Neural progenitor cell (in vitro differentiated cells): ENCODE measurements around the gene THAP10. TPM values are rescaled to one million over a fixed set of nuclear protein-coding genes. Genes with fewer than 3 reads are reported as not detected.

Source experiments
- DNase-seq: peaks from one replicate; pipeline ENCODE4 v3.0.0-alpha.2; 2016; ENCODE audit warnings: low spot score
- H2AFZ ChIP-seq: fragments of 200-600 bp; sonication (generic); replicated peaks from 2 replicates; pipeline ENCODE4 v1.6.1; 2016; ENCODE audit warnings: antibody characterized with exemption
- H3F3A ChIP-seq: fragments of 200-600 bp; sonication (generic); 2 replicates; pipeline ENCODE4 v1.6.1; 2016; ENCODE audit warnings: antibody characterized with exemption, low read depth
- H3K27ac ChIP-seq: fragments of 200-600 bp; sonication (generic); 2 replicates; pipeline ENCODE4 v1.5.1; 2016; ENCODE audit warnings: mild to moderate bottlenecking
- H3K27me3 ChIP-seq: fragments of 200-600 bp; sonication (generic); 2 replicates; pipeline ENCODE4 v1.6.1; 2016; ENCODE audit warnings: mild to moderate bottlenecking, moderate library complexity
- H3K36me3 ChIP-seq: fragments of 200-600 bp; sonication (generic); 2 replicates; pipeline ENCODE4 v1.5.1; 2016
- H3K4me1 ChIP-seq: fragments of 200-600 bp; sonication (generic); 2 replicates; pipeline ENCODE4 v1.6.1; 2016; ENCODE audit warnings: mixed run types
- H3K4me2 ChIP-seq: fragments of 200-600 bp; sonication (generic); 2 replicates; pipeline ENCODE4 v1.6.1; 2016
- H3K4me3 ChIP-seq: fragments of 200-600 bp; sonication (generic); 2 replicates; pipeline ENCODE4 v1.5.1; 2016
- H3K79me2 ChIP-seq: fragments of 200-600 bp; sonication (generic); 2 replicates; pipeline ENCODE4 v1.6.1; 2016; ENCODE audit warnings: low read depth
- H3K9ac ChIP-seq: fragments of 200-600 bp; sonication (generic); 2 replicates; pipeline ENCODE4 v1.6.1; 2016
- H3K9me3 ChIP-seq: fragments of 200-600 bp; sonication (generic); 2 replicates; pipeline ENCODE4 v1.5.1; 2016; ENCODE audit warnings: low read depth
- H4K20me1 ChIP-seq: fragments of 200-600 bp; sonication (generic); 2 replicates; pipeline ENCODE4 v1.6.1; 2016; ENCODE audit warnings: low read depth
- H3K27ac Mint-ChIP-seq: 3 replicates; pipeline ENCODE4 v1.8.0; 2021; ENCODE audit warnings: mixed read lengths
- H3K27me3 Mint-ChIP-seq: 2 replicates; pipeline ENCODE4 v1.8.0; 2022; ENCODE audit warnings: low read depth, mild to moderate bottlenecking, inconsistent platforms, moderate library complexity, mixed read lengths; ENCODE audit not compliant: insufficient read depth
- H3K36me3 Mint-ChIP-seq: 3 replicates; pipeline ENCODE4 v1.8.0; 2021; ENCODE audit warnings: mixed read lengths
- H3K4me1 Mint-ChIP-seq: 3 replicates; pipeline ENCODE4 v1.8.0; 2021; ENCODE audit warnings: mixed read lengths
- H3K4me3 Mint-ChIP-seq: 3 replicates; pipeline ENCODE4 v1.8.0; 2021; ENCODE audit warnings: mild to moderate bottlenecking, moderate library complexity, mixed read lengths
- H3K9me3 Mint-ChIP-seq: 3 replicates; pipeline ENCODE4 v1.8.0; 2020; ENCODE audit warnings: mixed read lengths
- EZH2 ChIP-seq: fragments of 200-600 bp; sonication (generic); IDR thresholded peaks from 2 replicates; pipeline ENCODE4 v1.6.1; 2017; ENCODE audit warnings: antibody characterized with exemption, mild to moderate bottlenecking, moderate library complexity
- EZH2phosphoT487 ChIP-seq: fragments of 200-600 bp; sonication (generic); IDR thresholded peaks from 2 replicates; pipeline ENCODE4 v1.6.1; 2017; ENCODE audit warnings: antibody characterized with exemption
- total RNA-seq: library from RNA; depleted of rRNA; stranded (reverse); fragments of >200 nt; gene quantifications from 2 replicates; pipeline ENCODE4 v1.2.3, GENCODE V29; 2015; ENCODE audit warnings: low replicate concordance
- TF ChIP-seq, protein P1 (sequence below): fragments of 200-600 bp; sonication (generic); IDR thresholded peaks from 2 replicates; pipeline ENCODE4 v1.5.1; 2017; ENCODE audit warnings: antibody characterized with exemption, mild to moderate bottlenecking

THAP10 gene
- total RNA-seq, result 8.0 and 8.6 TPM in 2 replicates

DNA sequence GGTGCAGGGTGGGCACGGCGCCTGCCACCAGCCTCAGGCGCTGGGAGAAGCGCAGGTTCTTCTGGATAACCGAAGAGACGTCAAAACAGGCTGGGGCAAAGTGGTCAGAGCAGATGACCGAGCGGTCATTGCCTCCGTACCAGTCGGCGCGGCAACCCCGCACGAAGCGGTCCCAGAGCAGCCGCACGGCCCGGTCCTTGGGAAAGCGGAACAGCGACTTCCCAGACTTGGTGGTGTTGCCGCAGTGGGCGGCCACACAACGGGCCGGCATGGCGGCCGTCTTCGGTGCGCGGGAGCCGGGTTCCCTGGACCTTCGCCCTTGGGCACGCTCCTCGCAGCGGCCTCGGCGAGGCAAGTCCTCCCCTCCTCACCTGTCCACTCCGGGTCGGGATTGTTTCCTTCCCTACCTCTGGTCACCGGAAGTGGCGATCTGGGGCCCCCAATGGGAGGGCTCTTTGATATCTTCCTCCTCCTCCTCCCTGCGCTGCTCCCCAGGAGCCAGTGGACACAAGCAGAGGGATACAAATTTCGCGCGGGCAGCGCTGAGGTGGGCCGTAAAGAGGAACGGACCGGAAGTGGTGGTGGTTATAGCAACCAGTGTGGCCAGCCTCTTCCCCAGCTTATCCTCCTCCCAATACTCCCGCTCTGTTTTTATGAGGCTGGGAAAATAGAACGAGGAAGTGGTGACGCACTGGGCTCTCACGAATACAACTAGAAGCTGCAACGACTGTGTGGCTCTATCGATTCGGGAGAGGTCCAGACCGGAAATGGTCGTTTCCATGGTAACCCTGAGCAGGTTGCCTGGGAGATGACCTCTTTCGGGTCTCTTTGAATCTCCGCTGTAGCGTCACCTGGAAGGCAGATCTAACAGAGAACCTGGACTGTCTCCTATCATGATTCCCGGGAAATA, at the start of gene THAP10, which contains the start of gene LRRC49:
THAP10 (minus strand) TSS at position 432 of the 910 bp plus-strand sequence; CDS start at position 271, 161 bp downstream.
LRRC49 (plus strand) TSS at position 825 of the 910 bp plus-strand sequence; CDS start at position 894, 69 bp downstream.
- H3F3A ChIP-seq, result peaks cover 18% of the 10 kb centered on the region
- DNase-seq, result peak; percentile 94
- H4K20me1 ChIP-seq, result no peaks in the 10 kb centered on the region
- peaks cover 53% of the 10 kb centered on the region for H3K79me2 ChIP-seq
- H3K36me3 Mint-ChIP-seq, result peaks cover 11% of the 10 kb centered on the region
- peak within 1 kb of the TSS; percentile 80 for H3K4me2 ChIP-seq
- peak within 1 kb of the TSS; percentile 26 for H3K27ac ChIP-seq
- H3K4me1 Mint-ChIP-seq, result peaks cover 26% of the 10 kb centered on the region
- H3K36me3 ChIP-seq, result peaks cover 3% of the 10 kb centered on the region
- H3K4me3 Mint-ChIP-seq, result peak within 1 kb of the TSS; percentile 98
- no peaks in the 10 kb centered on the region for H3K9me3 Mint-ChIP-seq
- H3K27ac Mint-ChIP-seq, result peak within 1 kb of the TSS; percentile 98
- H3K4me3 ChIP-seq, result peak within 1 kb of the TSS; percentile 69
- no peaks in the 10 kb centered on the region for H3K9me3 ChIP-seq
- TF ChIP-seq EZH2phosphoT487, result no peak
- TF ChIP-seq, protein P1, sequence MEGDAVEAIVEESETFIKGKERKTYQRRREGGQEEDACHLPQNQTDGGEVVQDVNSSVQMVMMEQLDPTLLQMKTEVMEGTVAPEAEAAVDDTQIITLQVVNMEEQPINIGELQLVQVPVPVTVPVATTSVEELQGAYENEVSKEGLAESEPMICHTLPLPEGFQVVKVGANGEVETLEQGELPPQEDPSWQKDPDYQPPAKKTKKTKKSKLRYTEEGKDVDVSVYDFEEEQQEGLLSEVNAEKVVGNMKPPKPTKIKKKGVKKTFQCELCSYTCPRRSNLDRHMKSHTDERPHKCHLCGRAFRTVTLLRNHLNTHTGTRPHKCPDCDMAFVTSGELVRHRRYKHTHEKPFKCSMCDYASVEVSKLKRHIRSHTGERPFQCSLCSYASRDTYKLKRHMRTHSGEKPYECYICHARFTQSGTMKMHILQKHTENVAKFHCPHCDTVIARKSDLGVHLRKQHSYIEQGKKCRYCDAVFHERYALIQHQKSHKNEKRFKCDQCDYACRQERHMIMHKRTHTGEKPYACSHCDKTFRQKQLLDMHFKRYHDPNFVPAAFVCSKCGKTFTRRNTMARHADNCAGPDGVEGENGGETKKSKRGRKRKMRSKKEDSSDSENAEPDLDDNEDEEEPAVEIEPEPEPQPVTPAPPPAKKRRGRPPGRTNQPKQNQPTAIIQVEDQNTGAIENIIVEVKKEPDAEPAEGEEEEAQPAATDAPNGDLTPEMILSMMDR, result no peak
- H3K9ac ChIP-seq, result peak within 1 kb of the TSS; percentile 4
- H3K27me3 Mint-ChIP-seq, result no peaks in the 10 kb centered on the region
- no peaks in the 10 kb centered on the region for H3K27me3 ChIP-seq
- H2AFZ ChIP-seq, result peak within 1 kb of the TSS; percentile 89
- peaks cover 11% of the 10 kb centered on the region for H3K4me1 ChIP-seq

DNA sequence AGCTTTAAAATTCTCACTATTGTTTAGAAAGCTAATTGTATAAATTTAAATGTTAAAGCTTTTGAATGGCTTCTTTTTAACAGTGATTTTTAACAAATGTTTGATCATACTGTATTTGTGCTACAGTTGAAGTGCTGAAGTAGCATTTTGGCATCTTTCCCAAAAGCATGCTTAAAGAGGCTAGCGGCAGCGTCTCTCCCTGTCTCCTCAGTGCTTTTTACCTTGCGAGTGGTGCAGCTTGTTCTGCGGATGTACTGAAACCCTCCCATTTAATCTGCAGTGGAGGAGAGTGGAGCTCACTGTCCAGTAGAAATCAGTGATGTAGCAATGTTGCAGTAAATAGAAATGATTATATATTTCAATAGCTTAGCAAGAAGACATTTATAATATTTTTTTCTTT, 44.1 kb upstream of the THAP10 start:
- Histone ChIP-seq H3K9me3 (no peaks in the 10 kb centered on the region), H3K27me3 (no peaks in the 10 kb centered on the region), H3F3A (no peaks in the 10 kb centered on the region), H3K27ac (no peak overlapping the region), H3K79me2 (no peaks in the 10 kb centered on the region), H3K4me3 (no peak overlapping the region), H3K36me3 (no peaks in the 10 kb centered on the region), H3K4me2 (no peak overlapping the region), H2AFZ (no peak overlapping the region), H3K9ac (no peak overlapping the region), H3K4me1 (no peaks in the 10 kb centered on the region), H4K20me1 (no peaks in the 10 kb centered on the region)
- no peaks in the 10 kb centered on the region for H3K9me3 Mint-ChIP-seq
- no peaks in the 10 kb centered on the region for H3K4me1 Mint-ChIP-seq
- TF ChIP-seq EZH2 (no peak), EZH2phosphoT487 (no peak)
- TF ChIP-seq, protein P1, result no peak
- no peaks in the 10 kb centered on the region for H3K36me3 Mint-ChIP-seq
- no peak for DNase-seq
- H3K27ac Mint-ChIP-seq, result no peak overlapping the region
- no peak overlapping the region for H3K4me3 Mint-ChIP-seq
- no peaks in the 10 kb centered on the region for H3K27me3 Mint-ChIP-seq

DNA sequence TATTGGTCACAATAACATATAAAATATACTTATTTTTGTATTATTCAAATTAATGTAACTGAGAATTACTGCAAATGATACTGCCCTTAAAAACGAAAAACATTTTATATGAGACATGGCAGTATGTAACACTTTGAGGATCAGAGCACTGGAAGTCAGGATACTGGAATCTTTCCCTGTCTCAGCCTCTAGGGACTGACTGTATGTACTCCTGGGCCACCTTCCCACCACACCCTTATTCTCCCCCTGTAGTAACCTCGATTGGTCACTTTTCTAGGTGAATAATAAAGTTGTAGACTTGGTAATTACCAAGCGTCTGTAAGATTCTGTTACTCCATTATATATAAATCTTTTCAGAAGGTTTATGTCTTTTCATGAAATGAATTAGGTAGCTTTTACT, 43.4 kb upstream of the THAP10 start:
- H2AFZ ChIP-seq, result no peak overlapping the region
- H3K4me3 ChIP-seq, result no peak overlapping the region
- H3K9ac ChIP-seq, result no peak overlapping the region
- no peak overlapping the region for H3K27ac ChIP-seq
- TF ChIP-seq, protein P1, result no peak
- no peak for TF ChIP-seq EZH2
- no peak for TF ChIP-seq EZH2phosphoT487
- no peaks in the 10 kb centered on the region for H3K4me1 ChIP-seq
- no peak overlapping the region for H3K27ac Mint-ChIP-seq
- no peak overlapping the region for H3K4me3 Mint-ChIP-seq
- H3K36me3 Mint-ChIP-seq, result no peaks in the 10 kb centered on the region
- no peaks in the 10 kb centered on the region for H3K79me2 ChIP-seq
- no peaks in the 10 kb centered on the region for H3K27me3 Mint-ChIP-seq
- H3K9me3 Mint-ChIP-seq, result no peaks in the 10 kb centered on the region
- H4K20me1 ChIP-seq, result no peaks in the 10 kb centered on the region
- H3K4me1 Mint-ChIP-seq, result no peaks in the 10 kb centered on the region
- H3F3A ChIP-seq, result no peaks in the 10 kb centered on the region
- H3K4me2 ChIP-seq, result no peak overlapping the region
- no peak for DNase-seq
- no peaks in the 10 kb centered on the region for H3K36me3 ChIP-seq
- no peaks in the 10 kb centered on the region for H3K27me3 ChIP-seq
- H3K9me3 ChIP-seq, result no peaks in the 10 kb centered on the region
